HG02852 (cell line): ENCODE data around the gene CALML5.

ENCODE experiments used
- ATAC-seq: cut with Tn5 transposase; IDR thresholded peaks from one replicate; pipeline ENCODE4 v1.9.1; 2021; ENCODE audit warnings: mild to moderate bottlenecking, moderate library complexity; ENCODE audit not compliant: unreplicated experiment

The CALML5 gene

GRCh38 chr10:5467634-5468255 is 31.6 kb downstream of the CALML5 start:
- ATAC-seq, result no peak

GRCh38 chr10:5467207-5467535 is 32.2 kb downstream of the CALML5 start:
- no peak for ATAC-seq

- ATAC-seq, result no peak
Measured at GRCh38 chr10:5466451-5467206, 32.7 kb downstream of the CALML5 start.

- no peak for ATAC-seq
Measured at GRCh38 chr10:5465976-5466450, 33.4 kb downstream of the CALML5 start.

- no peak for ATAC-seq
Measured at GRCh38 chr10:5464546-5464945, 34.8 kb downstream of the CALML5 start.

- ATAC-seq, result no peak
Measured at GRCh38 chr10:5462841-5463293, 36.5 kb downstream of the CALML5 start.

GRCh38 chr10:5461914-5462840 is 37.2 kb downstream of the CALML5 start:
- no peak for ATAC-seq

GRCh38 chr10:5461203-5461588 is 38.2 kb downstream of the CALML5 start:
- no peak for ATAC-seq

GRCh38 chr10:5460468-5461202 is 38.7 kb downstream of the CALML5 start:
- no peak for ATAC-seq

GRCh38 chr10:5458949-5459747 is 40.2 kb downstream of the CALML5 start:
- ATAC-seq, result no peak

- ATAC-seq, result no peak
Measured at GRCh38 chr10:5458425-5458824, 40.9 kb downstream of the CALML5 start.

GRCh38 chr10:5457741-5458140 is 41.6 kb downstream of the CALML5 start:
- no peak for ATAC-seq

- no peak for ATAC-seq
Measured at GRCh38 chr10:5456563-5456962, 42.8 kb downstream of the CALML5 start.

GRCh38 chr10:5453749-5454489 is 45.5 kb downstream of the CALML5 start:
- ATAC-seq, result no peak

GRCh38 chr10:5450605-5451384 is 48.6 kb downstream of the CALML5 start:
- no peak for ATAC-seq

- ATAC-seq, result no peak
Measured at GRCh38 chr10:5449823-5450222, 49.5 kb downstream of the CALML5 start.

- ATAC-seq, result no peak
Measured at GRCh38 chr10:5449227-5449626, 50.1 kb downstream of the CALML5 start.
